Body of pancreas (tissue), 4 donors: ENCODE measurements around the gene KRTAP2-1.
"Not testable (repeated sequence)": the region's sequence is repeated elsewhere in the genome, so short reads cannot be mapped to it uniquely, and the experiment has no call there.

Experiments
- POLR2A ChIP-seq, 3 donors: fragments of 450-650 bp; IDR thresholded peaks; one replicate each; pipeline ENCODE4 v1.6.1; 2016; ENCODE audit warnings: antibody characterized with exemption in 3 of 3, mild to moderate bottlenecking in 2 of 3
- TF ChIP-seq, protein P1 (sequence below), 7 experiments: fragments of 450-650 bp in 4 of 7; fragments of 200-600 bp in 3 of 7; sonication (generic) in 3 of 7; IDR thresholded peaks; one replicate each; pipeline ENCODE4 v1.5.1; 2016 to 2019; ENCODE audit warnings: antibody characterized with exemption in 7 of 7

DNA sequence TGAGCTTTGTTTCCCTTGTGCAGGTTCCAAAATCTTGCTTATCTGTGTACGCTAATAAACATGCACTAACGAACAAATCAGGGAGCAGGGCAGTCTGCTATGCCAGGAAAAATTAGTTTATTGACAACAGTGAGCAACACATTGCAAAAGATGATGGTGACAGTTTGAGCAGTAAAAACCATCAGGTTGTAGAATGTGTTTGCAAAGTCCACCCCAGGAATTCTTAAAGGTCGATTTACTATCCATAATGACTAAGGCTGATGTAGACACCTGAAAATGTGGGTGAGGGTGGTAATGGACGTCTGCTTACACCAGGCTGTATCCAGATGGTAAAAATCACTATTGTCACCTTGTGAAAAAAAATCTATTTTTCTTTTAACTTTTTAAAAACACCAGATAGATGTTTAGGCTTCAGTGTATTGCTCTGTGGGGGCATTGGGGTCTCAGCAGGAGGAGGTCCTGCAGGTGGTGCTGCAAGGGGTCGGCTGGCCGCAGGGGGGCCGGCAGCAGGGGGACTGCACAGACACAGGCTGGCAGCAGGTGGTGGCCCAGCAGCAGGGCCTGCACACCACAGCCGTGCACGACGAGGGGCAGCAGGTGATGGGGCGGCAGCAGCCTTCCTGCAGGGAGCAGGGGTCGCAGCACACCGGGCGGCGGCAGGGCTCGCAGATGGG, 18.0 kb upstream of the KRTAP2-1 start:
- not testable (repeated sequence) for TF ChIP-seq POLR2A (IDR thresholded peaks at IDR 0.05)
- TF ChIP-seq, protein P1, sequence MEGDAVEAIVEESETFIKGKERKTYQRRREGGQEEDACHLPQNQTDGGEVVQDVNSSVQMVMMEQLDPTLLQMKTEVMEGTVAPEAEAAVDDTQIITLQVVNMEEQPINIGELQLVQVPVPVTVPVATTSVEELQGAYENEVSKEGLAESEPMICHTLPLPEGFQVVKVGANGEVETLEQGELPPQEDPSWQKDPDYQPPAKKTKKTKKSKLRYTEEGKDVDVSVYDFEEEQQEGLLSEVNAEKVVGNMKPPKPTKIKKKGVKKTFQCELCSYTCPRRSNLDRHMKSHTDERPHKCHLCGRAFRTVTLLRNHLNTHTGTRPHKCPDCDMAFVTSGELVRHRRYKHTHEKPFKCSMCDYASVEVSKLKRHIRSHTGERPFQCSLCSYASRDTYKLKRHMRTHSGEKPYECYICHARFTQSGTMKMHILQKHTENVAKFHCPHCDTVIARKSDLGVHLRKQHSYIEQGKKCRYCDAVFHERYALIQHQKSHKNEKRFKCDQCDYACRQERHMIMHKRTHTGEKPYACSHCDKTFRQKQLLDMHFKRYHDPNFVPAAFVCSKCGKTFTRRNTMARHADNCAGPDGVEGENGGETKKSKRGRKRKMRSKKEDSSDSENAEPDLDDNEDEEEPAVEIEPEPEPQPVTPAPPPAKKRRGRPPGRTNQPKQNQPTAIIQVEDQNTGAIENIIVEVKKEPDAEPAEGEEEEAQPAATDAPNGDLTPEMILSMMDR (IDR thresholded peaks at IDR 0.05) = not testable (repeated sequence)
